Ramos (cell line): Measurements from ENCODE around the gene CHST5.

Source experiments
- in situ Hi-C: fragments of 300-500 bp; cut with MboI; formaldehyde crosslinking; loops from one replicate; pipeline ENCODE4 v1.14.3; 2022; ENCODE audit warnings: low sequenced_read_pairs; ENCODE audit not compliant: unreplicated experiment

The CHST5 gene

DNA sequence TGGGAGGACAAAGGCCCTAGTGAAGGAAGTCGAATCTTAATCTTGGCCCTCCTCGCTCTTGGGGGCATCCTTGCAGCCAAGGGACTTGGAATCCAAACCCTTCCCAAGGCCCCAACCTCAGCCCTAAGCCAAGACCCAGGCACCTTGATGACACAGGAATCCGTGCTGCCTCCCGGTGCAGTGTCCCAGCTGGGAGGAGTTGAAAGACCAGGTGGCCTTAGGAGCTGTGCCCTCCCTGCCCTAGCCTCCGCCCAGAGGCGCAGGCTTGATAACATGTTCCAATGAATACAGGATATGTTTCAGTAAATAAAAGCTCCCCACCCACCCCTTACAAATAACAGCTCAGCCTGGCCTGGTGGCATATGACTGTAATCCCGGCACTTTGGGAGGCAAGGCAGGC is at the start of gene CHST5:
Gene CHST5, minus strand, starts transcription at position 208 of the 400 bp plus-strand sequence. CDS start 5,724 bp downstream, outside the sequence.
- in situ Hi-C loops: no loop called here

DNA sequence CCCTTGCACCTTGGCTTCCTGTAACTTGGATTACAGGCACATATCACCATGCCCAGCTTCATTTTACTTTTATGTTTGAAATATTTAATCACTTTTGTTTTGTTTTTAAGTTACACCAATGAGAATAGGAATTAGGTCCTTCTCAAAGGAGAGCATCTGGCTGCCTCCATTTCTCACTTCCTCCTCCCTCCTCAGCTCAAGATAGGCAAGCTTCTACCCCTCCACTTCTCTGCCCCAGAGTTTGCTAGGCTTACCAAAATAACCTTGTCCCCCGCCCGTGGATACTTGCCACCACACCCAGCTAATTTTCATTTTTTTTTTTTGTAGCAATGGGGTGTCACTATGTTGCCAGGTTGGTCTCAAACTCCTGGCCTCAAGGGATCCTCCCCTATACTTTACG is 48.2 kb upstream of the CHST5 start:
- in situ Hi-C loops: no loop called here

DNA sequence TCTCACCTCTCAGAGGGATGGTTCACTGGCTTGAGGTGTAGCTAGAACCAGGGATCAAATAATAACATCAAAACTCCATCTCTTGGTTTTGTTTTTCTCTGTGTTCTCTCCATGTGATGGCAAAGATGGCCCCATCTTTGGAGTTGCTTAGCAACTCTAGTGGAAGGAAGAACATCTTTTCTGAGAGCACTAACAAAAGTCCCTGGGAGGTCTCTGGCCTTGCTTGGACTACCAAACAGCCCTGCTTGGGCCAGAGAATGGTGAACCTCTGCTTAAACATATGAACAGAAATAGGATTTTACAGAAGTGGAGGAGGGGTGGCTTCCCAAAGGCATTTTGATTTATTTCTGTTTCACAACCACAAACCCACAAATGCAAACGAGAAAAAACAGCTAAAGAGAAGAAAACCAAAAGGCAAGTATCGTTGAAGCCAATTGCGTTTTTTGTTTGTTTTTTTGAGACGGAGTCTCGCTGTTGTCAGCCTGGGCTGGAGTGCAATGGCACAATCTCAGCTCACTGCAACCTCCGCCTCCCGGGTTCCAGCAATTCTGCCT is 43.5 kb upstream of the CHST5 start:
- in situ Hi-C loops: no loop called here

DNA sequence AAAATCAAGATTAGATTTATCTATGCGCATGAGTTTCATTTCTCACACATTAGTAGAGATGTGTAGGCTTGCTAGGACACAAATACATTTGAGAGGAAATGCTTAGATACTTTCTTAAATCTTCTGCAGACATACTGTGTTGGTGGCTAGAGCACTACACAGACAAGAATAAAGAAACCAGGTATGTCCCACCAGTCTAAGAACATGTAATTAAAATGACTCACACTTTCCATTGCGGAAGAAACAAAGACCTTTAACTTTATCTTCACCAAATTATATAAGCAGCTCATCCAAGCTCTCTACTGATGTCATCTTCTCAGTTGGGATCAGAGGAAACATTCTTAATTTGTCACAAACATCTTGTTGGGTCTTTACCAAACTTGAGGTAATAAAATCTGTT is 42.8 kb upstream of the CHST5 start:
- in situ Hi-C loops: no loop called here

DNA sequence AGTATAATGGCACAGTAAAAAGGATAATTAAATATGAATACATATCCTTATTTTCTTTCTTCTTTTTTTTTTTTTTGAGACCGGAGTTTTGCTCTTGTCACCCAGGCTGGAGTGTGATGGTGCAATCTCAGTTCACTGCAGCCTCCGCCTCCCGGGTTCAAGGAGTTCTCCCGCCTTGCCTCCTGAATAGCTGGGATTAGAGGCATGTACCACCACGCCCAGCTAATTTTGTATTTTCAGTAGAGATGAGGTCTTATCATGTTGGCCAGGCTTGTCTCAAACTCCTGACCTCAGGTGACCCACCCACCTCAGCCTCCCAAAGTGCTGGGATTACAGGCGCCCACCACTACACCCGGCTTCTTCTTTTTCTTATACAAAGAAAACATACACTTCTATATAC is 42.3 kb upstream of the CHST5 start:
- in situ Hi-C loops: no loop called here

DNA sequence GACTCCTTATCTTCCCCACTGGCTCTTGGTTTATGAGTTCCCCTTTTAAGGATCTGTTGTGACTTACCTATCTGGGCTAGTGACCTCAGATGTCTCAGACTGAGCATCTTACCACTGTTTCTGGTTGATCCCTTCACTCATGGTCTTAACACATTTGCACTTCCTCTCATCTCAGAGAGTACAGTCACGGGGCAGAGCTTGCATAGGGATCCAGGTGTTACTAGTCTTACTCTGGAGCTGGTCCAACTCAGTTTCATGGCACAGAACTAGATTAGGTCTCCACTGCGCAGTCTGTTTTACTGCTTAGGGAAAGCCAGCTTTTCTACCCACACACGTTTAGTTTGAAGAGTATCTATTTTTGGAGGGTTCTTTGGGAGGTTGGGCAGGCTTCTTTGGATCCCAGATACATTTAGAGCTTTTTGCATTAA is 40.5 kb upstream of the CHST5 start:
- in situ Hi-C loops: no loop called here

DNA sequence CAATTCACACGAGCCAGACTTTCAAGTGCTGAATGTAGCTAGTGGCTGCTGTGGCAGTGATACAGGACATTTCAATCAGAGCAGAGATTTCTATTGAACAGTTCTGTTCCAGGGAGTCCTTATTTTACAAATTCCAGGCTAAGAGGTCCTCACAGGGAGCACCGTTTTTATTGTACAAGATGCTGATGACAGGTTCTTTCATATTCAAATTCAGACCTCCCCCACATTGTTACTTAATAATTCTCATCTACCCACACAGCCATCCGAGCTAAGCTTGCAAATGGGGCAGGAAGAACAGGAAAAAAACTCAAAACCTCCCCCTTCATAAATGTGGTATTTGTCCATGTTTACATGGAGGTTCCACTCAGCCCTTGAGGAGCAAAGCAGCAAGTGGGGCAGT is 40.0 kb upstream of the CHST5 start:
- in situ Hi-C loops: no loop called here

DNA sequence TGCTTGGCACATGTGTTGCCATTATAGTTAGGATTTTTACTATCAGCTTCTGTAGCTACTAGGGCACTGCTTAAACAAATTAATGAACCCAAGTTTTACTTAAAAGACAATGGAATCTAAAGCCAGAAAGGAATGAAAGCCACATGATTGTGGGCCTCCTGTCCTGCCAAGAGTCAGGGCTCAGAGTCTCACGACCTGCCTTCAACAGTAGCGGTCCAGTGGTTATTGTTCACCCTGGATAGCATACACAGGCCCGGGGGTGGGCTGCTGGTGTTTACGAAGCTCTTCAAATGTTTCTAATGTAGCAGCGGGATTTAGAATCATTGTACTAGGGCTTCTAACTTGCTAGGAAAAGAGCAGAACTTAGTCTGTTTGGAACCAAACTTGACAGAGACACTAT is 38.0 kb upstream of the CHST5 start:
- in situ Hi-C loops: no loop called here

DNA sequence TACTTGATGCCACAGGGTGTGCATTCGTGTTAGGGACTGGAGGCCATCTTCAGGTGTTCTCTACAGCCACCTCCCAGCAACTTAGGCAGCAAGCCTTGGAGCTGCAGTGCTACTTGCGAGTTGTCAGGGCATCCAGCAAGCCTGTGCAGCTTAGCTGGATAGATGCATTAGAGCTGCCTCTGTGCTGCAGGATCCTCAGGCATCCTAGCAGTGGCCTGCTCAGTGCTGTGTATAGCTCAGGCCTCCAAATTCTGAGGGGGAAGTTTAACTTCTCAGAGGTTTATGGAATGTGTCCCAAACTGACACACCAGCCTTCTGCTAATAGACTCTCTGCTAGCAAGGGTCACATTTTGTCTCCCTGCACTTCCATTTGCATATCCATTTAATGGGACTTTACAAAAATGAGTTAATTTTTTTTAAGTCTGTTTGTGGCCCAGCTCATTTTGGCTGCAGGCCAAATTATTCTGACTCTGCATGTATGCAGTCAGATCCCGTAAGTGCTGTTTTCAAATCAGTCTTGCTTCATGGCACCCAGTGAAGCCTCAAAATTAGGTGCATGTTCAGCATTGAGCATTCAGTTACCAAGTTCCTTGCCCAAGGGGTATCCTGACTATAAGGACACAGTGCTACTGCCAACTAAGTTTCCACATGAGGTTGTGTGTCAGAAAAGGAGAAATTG is 37.1 kb upstream of the CHST5 start:
- in situ Hi-C loops: no loop called here

DNA sequence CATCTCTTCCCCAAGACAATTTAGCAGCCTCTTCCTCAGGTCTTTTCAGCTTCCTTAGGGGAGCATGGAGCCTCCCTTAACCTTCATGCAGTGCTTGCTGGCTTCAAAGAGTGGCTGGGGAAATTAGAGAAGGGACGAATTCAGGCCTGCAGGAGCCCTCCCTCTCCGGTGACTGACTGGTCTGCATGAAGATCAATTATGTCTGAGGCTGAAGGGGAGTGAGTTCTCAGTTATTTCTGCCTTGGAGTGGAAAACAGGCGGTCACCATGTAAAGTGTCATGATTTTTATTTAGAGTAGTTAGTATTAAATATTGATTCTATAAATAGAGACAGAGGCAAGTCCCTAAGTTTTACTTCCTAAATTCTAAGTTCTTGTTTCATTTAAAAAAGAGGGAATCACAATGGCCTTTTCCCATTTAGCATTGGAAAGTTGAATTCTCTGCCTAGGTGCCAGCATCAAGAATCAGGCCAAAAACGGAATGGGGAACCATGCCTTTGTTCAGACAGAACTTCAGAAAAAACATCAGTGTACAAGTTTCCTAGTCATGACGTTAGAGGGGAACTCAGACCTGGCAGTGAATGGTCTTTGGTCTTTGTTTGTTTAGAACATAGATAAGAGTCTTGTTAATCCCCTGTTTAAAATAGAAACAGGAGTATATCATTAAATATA is 34.6 kb upstream of the CHST5 start:
- in situ Hi-C loops: no loop called here

DNA sequence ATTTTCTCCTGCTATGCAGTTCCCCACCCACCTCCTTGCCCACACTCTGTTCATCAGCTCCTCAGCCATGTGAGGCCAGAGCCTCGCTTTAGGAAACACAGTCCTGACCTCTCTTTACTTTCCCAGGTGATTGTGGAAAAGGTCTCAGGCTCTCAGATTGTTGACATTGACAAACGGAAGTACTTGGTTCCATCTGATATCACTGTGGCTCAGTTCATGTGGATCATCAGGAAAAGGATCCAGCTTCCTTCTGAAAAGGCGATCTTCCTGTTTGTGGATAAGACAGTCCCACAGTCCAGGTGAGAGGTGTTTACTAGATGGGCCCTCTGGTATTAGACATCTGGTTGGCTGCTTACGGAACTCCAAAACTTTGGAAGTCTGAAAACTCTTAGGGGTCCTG is 32.0 kb upstream of the CHST5 start:
- in situ Hi-C loops: no loop called here

DNA sequence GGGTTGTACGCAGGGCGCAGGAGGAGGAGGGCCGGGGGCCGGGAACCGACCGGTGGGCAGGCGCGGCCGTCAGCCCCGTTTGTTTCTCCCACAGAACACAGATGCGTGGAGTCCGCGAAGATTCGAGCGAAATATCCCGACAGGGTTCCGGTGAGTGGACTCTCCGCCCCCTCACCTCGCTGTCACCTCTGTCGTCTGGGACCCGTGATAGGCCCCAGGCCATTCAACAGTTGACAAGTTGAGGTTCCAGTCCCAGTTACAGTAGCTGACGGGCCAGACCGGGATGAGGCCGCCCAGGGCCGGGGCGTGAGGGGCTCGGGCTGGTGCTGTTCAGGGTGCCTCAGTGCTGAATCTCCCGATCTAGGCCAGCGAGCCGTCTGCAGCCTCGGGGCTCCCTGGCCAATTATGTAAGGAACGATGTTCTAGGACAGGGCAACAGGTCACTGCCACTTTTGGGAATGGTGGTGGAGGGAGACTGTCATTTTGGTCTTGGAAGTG is 30.9 kb upstream of the CHST5 start:
- in situ Hi-C loops: no loop called here

DNA sequence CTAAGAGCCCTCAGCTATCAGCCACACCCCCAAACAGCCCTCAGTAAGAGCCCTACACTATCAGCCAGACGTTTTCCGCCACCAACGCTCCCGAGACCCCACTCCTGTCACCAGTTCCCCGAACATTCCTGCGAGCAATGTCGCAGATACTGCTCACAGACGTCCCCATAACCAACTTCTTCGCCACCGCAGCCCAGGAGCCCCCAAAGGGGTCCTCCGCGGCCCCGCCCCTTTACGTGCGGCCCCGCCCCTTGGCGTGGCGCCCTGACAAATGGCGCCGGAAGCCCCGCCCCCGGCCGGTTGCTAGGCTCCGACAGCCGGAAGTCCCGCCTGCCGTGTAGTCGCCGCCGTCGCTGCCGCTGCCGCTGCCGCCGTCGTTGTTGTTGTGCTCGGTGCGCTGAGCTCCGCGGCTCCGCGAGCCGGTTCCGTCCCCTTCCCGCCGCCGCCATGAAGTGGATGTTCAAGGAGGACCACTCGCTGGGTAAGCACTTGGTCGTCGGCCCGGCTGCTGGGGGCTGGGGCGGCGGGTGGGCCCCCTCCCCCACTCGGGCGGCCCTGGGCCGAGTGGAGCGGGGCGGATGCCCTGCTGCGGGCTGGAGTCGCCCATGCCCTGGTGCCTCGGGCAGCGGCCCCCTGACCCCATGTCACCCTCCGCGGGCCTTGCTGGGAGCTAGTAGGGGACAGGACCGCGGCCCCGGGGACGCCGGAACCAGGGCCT is 30.3 kb upstream of the CHST5 start, which contains the start of gene GABARAPL2:
Gene GABARAPL2, plus strand, starts transcription at position 340 of the 718 bp plus-strand sequence. Its CDS starts 108 bp downstream, at position 448.
- in situ Hi-C loops: no loop called here

DNA sequence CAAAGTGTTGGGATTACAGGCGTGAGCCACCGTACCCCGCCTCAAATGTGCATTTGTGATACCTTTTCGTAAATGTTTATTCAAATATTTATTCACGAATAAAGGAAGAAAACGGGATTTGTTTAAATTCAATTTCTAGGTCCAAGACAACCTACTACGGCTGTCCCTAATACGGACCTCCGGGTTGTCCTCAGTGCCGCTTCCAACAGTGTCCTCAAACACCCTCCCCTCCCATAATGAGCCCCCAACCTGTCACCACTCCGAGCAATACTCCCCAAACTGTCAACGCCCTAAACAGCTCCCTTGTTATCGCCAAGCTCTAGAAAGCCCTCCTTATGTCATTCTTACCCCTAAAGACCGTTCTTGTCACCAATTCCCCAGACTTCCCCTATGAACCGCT is 29.7 kb upstream of the CHST5 start:
- in situ Hi-C loops: no loop called here

DNA sequence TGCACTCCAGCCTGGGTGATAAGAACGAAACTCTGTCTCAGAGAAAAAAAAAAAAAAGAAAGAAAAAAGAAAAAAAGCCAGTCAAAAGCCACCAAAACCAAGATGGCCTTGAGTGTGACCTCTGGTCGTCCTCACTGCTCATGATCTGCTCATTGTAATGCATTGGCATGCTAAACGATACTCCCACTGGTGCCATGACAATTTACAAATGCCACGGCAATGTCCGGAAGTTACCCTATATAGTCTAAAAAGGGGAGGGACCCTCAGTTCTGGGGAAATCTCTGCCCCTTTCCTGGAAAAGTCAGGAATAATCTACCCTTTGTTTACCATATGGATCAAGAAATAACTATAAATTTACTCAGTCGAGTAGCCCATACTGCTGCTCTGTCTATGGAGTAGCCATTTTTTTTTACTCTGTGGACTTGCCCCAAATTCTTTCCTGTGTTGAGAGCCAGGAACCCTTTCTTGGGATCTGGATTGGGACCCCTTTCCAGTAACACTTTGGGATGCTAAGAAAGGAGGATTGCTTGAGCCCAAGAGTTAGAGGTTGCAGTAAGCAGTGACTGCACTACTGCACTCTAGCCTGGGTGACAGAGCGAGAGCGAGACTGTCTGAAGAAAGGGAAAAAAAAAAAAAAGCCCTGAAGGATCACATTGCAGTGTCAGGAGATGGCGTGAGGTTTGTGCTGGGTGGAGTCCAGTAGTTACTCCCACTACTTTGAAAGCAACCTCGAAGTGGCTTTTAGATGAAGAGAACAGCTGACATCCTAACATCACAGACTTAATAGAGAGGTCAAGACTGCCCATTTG is 23.9 kb upstream of the CHST5 start:
- in situ Hi-C loops: no loop called here

DNA sequence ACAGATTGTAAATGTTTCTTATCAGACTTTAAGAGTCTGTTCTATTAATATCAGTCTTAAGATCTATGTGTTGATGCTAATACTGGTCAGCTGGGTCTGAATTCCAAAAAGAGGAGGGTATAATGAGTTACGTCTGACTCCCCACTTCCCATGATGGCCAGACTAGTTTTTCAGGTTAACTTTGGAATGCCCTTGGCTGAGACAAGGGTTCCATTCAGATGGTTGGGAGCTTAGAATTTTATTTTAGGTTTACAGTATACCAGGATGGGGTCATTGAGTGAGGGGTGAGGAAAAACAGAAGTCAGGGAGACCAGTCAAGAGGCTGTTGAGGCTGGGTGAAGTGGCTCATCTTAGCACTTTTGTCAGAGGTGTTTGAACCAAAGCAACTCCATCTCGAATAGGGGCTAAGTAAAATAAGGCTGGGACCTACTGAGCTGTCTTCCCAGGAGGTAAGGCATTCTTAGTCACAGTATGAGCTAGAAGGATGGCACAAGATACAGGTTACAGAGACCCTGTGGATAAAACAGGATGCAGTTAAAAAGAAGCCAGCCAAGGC is 23.0 kb upstream of the CHST5 start:
- in situ Hi-C loops: no loop called here

DNA sequence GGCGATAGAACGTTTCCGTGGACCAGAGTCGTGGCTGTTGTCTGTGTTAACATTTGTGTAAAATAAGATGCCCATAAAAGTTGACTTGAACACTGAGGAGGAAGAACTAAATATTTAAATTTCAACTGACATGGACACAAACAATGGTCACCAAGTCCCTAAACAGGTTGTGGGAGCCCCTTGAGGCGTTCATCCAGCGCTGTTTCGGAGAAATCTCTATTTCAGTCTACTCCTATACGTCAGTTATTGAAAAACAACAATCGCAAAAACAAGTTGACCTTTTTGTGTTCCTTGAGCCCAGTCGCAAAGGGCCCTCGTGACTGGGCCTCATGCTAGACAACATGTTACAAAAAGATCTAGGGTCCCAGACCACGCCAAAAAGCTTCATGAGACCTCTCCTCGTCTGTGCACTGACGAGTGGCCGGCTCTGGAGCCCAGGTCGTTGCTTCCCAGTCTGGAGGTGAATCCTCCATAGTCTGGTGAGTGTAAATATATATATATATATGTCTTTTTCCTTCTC is 20.6 kb upstream of the CHST5 start:
- in situ Hi-C loops: no loop called here

DNA sequence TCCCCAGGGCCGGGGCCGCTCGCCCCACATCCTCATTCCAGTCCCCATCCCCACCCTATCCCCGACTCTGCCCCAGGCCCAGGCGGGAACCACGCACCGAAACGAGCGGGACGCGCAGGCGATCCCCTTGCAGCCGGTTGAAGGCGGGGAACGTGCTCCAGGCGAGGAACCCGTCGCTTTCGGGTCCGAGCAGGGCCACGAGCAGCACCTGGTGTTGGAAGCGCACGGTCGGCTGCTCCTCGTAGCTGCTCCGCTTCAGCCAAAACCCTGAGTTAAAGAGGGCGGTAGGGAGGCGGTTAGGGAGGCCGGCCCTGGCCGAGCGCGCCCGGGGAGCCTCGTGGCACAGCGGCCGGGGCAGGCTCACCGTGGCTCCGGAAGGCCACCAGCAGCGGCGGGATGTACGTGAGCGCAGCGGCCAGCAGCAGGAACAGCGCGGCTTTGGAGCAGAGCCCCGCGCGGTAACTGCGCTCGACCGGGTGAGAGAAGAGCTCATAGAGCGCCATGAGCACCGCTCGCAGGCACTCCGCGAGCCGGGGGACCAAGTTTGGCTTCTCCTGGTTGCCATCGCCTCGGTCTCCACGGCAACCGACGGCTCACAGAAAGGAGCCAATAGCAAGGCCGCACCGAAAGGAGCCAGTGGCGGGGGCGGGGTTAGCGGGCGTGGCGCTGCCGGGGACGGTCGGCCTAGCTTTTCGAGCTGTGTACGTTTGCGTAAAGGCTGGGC is 20.0 kb upstream of the CHST5 start, which contains the start of gene TMEM231:
Gene TMEM231, minus strand, starts transcription at position 546 of the 724 bp plus-strand sequence. Its CDS starts 43 bp downstream, at position 503.
- in situ Hi-C loops: no loop called here
